NCI-H345 (cell line): ENCODE data around the gene ALAS1.
A peak's percentile ranks its signal among the peaks of the same experiment; 100 is the strongest.

Experiments
- DNase-seq: peaks from one replicate; lab custom pipeline; 2025; lab: John Stamatoyannopoulos, UW

Gene ALAS1

GRCh38 chr3:52198643-52199608 lies 966 bp downstream of the ALAS1 start:
- no peak for DNase-seq

GRCh38 chr3:52200981-52201679 lies 3.2 kb downstream of the ALAS1 start:
- DNase-seq: no peak

- no peak for DNase-seq
Observed at GRCh38 chr3:52202384-52203077, 4.6 kb downstream of the ALAS1 start.

GRCh38 chr3:52203701-52204100 lies 5.7 kb downstream of the ALAS1 start:
- DNase-seq: no peak

GRCh38 chr3:52204337-52205073 lies 6.5 kb downstream of the ALAS1 start:
- DNase-seq: peak; percentile 88

- no peak for DNase-seq
Observed at GRCh38 chr3:52205727-52206372, 7.9 kb downstream of the ALAS1 start.

- no peak for DNase-seq
Observed at GRCh38 chr3:52208556-52208955, 10.6 kb downstream of the ALAS1 start.

- no peak for DNase-seq
Observed at GRCh38 chr3:52210037-52210436, 12.1 kb downstream of the ALAS1 start.

GRCh38 chr3:52210550-52211046 lies 12.6 kb downstream of the ALAS1 start:
- DNase-seq: no peak

GRCh38 chr3:52211268-52211891 lies 13.4 kb downstream of the ALAS1 start:
- no peak for DNase-seq

GRCh38 chr3:52213005-52213404 lies 15.0 kb downstream of the ALAS1 start:
- no peak for DNase-seq

GRCh38 chr3:52213901-52214300 lies 15.9 kb downstream of the ALAS1 start:
- DNase-seq: no peak

- no peak for DNase-seq
Observed at GRCh38 chr3:52215351-52215750, 17.4 kb downstream of the ALAS1 start.

GRCh38 chr3:52216585-52217408 lies 18.8 kb downstream of the ALAS1 start:
- DNase-seq: no peak

- DNase-seq: no peak
Observed at GRCh38 chr3:52217409-52217805, 19.4 kb downstream of the ALAS1 start.

- DNase-seq: no peak
Observed at GRCh38 chr3:52218026-52218425, 20.1 kb downstream of the ALAS1 start.

GRCh38 chr3:52218454-52218853 lies 20.5 kb downstream of the ALAS1 start:
- DNase-seq: no peak

GRCh38 chr3:52218937-52219650 lies 21.1 kb downstream of the ALAS1 start:
- DNase-seq: no peak

- DNase-seq: peak; percentile 66
Observed at GRCh38 chr3:52220380-52221026, 22.5 kb downstream of the ALAS1 start.
